Central memory CD4-positive, alpha-beta T cell (primary cell): Measurements from ENCODE around the gene LMAN2L.
"Not testable (repeated sequence)": the region's sequence is repeated elsewhere in the genome, so short reads cannot be mapped to it uniquely, and the experiment has no call there.

Source experiments
- DNase-seq: peaks from one replicate; pipeline ENCODE4 v3.0.0; 2022

LMAN2L gene

DNA sequence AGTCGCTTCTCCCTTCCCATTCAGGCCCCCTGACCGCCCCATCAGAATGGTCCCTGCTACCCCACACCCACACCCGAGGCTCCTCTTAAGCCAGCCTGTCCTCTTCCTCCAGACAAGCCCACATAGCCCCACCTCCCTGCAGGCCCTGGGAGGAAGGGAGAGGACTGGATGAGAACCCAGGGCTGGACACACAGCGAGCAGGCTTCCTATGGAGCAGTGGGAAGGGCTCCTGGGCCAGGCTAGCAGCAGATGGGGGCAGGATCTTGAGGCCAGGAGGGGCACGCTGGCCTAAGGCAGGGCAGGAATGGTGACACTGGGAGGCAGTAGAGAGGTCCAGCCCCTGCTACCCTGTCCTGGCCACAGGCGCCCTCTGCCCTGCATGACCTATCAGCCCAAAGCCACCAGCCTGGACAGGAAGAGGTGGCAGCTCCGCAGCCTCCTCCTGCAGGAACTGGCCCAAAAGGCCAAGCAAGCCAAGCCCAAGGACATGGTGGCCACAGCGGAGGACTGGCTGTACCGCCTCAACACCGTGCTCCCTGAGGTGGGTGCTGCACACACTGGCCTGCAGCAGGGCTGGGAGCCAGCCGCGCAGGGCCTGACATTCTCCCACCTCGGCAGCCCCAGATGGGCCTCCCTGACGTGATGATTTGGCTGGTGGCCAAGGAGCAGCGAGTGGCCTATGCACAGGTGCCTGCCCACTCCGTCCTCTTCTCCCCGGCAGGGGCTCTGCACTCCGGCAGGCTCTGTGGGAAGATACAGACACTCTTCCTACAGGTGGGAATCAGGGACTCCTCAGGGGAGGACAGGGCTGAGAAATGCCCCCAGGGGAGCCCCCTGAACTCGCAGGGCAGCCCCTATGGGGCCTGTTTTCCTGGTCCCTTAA, 54.0 kb downstream of the LMAN2L start:
- no peak for DNase-seq

DNA sequence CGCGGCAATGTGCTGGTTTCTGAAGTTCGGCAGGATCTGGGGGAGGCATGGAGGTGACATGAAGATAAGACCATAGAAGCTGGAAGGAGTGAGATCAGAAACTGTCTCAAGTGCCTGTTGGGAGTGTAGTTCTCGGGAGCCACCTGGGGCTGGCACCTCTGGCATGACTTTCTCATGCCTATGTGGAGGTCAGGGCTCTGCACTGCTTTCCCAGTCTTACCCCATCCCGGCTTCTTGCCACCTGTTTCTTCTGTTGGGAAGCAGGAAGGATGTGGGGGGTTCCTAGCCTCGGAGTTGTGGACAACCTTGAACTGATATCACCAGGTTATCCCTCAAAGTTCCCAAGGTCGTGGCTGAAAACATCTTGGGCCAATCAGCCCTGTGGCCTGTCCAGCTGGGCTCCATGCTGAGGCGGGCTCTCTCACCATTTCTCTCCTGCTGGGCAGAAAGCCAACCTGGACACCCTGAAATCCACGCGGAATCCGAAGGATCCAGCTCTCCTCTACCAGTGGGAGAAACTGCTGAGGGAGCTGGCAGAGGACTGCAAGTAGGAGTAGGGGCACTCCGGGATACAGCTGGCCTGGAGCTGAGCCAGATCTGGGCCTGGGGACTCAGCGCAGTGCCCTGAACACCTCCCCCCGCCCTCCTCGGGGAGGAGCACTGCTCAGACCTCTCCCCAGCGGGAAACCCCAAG, 54.8 kb downstream of the LMAN2L start:
- DNase-seq, result no peak

DNA sequence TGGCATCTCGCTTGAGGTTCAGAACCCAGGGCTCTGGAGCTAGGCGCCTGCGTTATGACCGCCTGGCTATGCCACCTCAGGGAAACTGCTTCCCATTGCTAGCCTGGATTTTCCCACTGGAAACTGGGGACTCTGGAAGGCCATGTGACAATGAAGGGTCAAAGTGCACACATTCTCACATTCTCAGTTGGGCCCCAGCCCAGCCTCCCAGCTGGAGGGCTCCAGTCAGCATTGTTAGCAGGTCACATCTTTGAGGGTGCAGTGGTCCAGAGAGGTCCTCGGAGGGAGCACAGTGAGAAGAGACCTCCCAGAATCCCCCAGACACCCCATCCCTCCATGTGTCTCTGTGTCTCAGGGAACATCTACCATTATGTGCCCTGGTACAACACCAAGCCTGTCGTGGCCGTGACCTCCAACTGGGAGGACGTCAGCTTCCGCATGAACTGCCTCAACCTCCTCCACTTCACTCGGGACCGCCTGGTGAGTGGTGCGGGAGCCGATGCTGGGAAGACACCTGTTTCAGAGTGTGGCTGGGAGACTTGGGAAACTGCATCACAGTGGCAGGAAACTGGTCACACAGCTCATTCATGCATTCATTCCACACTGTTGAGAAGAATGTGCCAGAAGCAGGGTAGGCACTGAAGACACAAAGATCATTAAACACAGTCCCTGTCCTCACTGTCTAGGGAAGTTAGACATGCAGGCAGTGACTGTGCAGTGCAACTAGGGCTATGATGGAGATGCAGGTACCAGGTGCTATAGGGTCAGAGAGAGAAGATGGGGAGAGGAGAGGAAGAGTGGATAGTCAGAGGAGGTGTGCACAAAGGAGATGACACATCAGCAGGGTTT, 55.7 kb downstream of the LMAN2L start:
- no peak for DNase-seq

DNA sequence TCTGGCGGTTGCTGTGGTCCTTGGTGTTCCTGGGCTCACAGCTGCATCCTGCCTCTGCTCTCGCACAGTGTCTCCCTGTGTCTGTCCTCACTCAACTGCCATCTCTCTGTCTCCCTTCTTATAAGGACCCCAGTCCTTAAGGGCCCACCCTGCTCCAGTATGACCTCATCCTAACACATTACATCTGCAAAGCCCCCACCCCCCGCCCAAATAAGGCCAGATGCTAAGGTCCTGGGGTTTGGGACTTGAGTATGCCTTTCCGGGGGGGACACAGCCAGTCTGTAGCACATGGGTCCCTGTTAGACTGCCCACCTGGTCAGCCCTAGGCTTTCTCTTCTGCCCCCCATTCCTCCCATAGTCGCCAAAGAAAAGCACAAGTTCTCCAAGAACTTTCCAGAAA, 56.6 kb downstream of the LMAN2L start:
- DNase-seq, result no peak

DNA sequence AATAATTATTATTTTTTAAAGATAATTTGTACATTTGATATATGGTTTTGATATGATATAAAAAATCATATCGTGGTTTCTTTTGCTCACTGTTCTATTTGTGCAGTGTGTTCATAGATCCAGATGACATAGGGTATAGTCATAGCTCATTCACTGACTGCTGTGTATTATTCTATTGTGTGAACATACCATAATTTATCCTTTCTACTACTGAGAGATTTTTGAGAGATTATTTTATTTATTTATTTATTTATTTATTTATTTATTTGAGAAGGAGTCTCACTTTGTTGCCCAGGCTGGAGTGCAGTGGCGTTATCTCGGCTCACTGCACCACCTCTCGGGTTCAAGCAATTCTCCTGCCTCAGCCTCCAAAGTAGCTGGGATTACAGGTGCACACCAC, 58.3 kb downstream of the LMAN2L start:
- no peak for DNase-seq

DNA sequence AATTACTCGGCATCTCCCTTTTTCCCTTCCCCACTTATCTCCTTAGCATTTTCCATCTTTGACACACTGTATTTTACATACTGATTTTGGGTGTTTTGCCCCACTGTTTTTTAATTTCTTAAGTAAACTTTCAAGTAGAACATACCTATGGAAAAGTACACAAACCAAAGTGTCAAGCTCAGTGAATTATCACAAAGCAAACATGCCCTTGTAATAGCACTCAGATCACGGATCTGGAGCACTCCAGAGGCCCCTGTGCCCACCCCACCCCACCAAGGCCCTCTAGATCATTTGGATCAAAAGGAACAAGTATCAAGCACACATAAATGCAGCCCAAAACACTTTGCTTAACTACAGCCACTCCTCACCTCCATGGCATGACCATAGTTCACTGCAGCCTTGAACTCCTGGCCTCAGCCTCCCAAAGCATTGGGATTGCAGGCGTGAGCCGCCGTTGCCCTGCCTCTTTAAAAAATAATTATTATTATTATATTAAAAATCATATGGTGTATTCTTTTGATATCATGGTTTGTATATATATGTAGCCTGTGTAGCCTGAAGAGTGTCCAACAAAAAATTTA, 59.2 kb downstream of the LMAN2L start:
- no peak for DNase-seq

DNA sequence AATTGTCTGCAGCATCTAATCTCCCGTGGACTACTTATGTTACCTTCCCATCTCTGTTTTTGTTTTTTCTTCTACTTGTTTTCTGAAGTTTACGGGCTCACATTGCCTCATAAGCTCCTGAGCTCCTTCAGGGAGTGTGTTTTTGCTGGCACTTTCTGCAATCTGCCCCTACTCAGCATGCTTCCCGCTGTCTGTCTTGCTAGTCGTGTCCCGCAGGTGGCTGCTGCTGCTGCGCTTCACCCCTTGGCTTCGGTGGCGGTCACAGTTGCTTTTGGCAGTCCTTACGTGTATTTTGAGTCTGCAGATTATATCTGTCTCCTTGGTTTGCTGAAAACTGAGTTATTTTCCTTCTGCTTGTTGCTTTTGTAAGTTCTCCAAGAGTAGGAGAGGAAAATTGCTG, 60.0 kb downstream of the LMAN2L start:
- no peak for DNase-seq

DNA sequence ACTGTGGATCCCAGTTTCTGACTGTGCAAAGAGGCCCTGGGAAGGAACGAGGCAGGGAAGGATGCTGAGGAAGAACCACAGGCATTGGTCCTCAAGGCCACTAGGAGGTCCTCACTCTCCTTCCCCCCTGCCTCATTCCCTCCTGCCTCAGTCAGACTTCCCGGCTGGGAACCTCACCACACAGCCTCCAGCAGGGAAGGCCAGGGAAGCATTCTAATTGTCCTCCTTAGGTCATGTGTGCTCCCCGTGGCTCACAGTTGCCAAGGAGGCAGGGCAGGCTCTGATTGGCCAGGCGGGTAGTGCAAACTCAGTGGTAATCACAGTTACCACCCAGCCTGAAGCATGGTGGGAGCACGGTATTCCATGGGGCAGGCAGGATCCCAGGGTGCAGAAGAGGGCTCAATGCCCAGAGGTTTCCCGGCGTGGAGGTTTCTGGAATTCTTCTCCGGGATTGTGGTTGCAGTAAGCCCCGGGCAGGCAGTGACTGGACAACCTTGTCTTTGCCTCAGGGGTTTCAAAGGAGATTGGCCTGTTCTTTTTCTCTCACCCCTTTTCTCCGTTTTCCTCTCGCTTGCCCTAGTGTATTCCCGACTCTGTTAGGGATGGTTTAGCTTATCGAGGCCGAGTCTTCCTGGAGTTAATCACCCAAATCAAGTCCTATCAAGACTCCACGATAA, 70.2 kb downstream of the LMAN2L start:
- no peak for DNase-seq

DNA sequence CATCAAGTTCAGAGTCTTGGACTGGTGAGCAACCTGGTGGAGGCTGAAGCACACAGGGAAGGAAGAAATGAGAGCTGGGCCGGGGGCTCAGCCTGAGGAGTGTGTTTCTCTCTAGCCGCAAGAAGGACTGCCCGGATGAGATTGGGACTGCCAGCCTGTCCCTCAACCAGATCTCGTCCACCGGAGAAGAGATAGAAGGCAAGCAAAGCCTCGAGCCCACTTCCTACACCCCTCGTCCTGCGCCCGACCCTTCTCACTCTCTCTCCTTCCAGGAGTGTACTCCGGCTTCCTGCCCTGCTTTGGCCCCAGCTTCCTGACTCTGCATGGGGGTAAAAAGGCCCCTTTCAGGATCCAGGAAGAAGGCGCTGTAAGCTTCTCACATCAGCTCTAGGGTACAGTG, 71.1 kb downstream of the LMAN2L start:
- no peak for DNase-seq

DNA sequence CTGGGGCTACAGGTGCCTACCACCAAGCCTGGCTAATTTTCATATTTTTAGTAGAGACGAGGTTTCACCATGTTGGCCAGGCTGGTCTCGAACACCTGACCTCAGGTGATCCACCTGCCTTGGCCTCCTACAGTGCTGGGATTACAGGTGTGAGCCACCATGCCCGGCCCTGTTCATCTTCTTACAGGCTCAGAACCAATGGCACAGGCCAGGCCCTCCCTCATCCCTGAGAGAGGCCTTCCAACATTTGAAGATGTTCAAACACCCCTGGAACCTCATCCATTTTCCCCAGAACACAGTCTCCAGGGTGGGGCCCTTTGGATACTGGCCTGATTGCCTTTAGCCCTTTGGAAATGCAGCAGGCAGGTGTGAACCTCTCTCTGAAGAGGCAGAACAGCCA, 74.1 kb downstream of the LMAN2L start:
- DNase-seq, result not testable (repeated sequence)

DNA sequence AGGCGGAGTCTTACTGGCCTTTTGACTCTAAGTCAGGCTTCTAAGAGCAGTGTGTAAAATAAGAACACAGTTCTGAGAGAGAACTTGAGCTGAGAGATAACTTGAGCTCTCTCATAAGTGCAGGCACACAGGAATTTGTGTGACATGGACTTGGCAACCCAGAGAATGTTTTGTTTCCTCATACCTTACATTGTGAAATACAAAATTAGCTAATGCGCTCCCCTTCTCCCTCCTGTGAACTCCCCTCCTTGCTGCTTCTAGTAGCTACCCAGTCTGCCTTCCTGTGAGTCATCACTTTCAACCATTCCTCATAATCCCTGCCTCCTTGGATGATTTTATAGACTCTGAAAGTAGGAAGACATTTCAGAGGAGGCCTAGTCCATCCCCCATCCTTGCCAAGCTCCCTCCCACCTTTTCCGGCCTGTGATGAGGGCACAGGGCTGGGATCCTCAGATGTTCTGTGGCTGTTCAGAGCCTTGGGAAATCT, 74.7 kb downstream of the LMAN2L start:
- no peak for DNase-seq

DNA sequence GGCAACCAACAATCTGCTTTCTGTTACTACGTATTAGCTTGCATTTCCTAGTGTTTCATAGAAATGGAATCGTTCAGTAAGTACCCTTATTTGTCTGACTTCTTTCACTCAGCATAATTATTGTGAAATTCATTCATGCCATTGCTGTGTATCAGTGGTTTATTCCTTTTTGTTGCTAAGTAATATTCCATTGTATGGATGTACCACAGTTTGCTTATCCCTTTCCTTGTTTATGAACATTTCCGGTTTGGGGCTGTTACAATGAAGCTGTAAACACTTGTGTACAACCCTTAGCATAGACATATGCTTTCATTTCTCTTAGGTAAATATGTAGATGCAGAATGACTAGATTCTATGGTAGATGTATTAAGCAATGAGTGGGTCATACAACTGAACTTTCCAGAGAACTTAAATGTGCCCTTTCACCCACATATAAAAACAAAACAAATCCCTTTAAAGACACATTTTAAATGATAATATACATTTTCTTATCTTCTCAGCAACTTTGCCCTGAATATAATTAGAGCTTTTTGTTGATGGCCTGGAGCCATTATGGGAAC, 75.4 kb downstream of the LMAN2L start:
- no peak for DNase-seq

DNA sequence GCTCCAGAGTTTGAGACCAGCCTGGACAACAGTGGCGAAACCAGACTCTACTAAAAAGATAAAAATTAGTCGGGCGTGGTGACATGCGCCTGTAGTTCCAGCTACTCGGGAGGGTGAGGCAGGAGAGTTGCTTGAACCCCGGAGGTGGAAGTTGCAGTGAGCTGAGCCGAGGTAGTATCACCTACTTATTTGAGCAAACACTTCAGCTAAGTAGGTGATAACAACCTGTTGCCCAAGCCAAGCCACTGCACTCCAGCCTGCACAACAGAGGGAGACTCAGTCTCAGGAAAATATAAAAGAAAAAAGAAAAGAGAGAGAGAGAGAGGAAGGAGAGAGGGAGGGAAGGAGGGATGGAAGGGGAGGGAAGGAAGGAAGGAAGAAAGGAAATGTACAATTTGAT, 76.0 kb downstream of the LMAN2L start:
- no peak for DNase-seq

DNA sequence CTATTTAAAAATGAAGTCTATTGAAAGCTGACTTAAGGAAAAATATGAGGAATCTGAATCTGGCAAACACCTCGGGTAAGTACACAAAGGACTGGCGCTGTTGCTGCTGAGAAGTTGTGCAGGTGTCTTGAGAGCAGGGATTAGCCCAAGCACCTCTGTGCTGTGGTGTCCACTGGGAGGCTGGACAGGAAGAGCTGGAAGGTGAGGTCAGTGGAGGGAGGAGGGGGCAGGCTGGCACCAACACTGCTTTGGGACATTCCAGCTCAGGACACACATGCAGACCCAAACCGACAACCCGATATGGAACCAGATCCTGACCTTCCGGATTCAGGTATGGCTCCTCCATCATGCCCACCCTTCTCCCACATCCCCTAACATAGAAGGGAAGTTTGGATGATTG, 76.7 kb downstream of the LMAN2L start:
- DNase-seq, result no peak

DNA sequence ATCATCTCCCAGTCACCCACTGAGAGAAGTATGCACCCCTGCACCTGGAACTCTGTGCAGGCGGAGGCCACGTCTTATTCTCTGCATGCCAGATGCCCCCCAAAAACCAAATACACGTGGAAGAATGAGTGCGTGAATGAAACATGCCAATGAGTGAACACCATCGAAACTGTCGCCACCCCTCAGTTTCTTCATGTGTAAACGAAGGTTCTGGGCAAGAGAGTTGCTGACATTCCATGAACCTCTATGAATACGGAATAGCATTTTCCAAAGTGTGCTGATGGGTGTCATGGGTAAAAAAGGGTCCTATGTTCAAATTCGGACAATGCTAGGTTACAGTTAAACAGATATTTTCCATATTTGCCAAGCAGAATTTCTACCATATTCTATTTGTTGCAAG, 77.5 kb downstream of the LMAN2L start:
- DNase-seq, result no peak

DNA sequence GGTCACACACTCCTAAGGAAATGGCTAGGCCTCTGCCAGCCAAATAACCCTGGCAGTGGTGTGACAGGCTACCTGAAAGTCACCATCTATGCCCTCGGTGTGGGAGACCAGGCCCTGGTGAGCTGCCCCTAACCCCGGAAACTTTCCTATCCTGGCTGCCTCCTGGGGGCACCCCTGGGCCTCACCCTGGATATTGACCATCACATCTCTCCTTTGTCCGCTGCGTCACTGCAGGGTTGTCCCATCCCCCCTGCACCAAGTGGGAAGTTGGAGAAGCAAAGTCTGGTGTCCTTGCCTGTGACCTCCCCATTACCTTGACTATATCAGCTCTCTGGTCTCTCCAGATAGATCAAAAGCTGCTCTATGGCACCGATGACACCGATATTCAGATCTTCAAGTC, 78.5 kb downstream of the LMAN2L start:
- DNase-seq, result no peak

DNA sequence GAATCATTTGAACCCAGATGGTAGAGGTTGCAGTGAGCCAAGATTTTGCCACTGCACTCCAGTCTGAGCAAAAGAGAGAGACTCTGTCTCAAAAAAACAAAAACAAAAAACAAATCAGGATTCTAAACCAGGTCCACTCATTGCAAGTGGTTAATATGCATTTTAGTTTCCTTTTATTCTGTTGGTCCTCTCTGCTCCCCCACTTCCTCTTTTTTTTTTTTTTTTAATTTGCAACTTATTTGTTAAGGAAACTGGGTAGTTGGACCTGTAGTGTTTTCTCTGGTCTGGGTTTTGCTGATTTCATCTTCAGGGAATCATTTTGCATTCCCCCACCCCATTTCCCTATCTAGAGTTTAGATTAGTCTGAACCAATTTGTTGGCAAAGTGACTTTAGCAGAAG, 83.3 kb downstream of the LMAN2L start:
- no peak for DNase-seq
